ENCODE measurements around the gene NDST1. TPM values are rescaled to one million over a fixed set of nuclear protein-coding genes. Genes with fewer than 3 reads are reported as not detected.

NDST1 gene
- polyA plus RNA-seq, 3 donors, result 51.9 to 65.6 (median 55.3) TPM

GRCh38 chr5:150486402-150487198, 21.3 kb upstream of the NDST1 start:
- DNase-seq (ENCODE audit: extremely low read depth in 1 of 11, low read depth in 9 of 11, low spot score in 4 of 11), result peak in 8 of 11 donors; percentile 68 to 84 (median 74)

GRCh38 chr5:150487199-150488061, 20.5 kb upstream of the NDST1 start:
- no peak for DNase-seq (ENCODE audit: extremely low read depth in 1 of 11, low read depth in 9 of 11, low spot score in 4 of 11)

GRCh38 chr5:150488519-150489359, 19.2 kb upstream of the NDST1 start:
- no peak for DNase-seq (ENCODE audit: extremely low read depth in 1 of 11, low read depth in 9 of 11, low spot score in 4 of 11)

- DNase-seq (ENCODE audit: extremely low read depth in 1 of 11, low read depth in 9 of 11, low spot score in 4 of 11), result no peak
Measured at GRCh38 chr5:150489360-150490295, 18.3 kb upstream of the NDST1 start.

- no peak for DNase-seq (ENCODE audit: extremely low read depth in 1 of 11, low read depth in 9 of 11, low spot score in 4 of 11)
Measured at GRCh38 chr5:150490296-150490669, 17.6 kb upstream of the NDST1 start.

- DNase-seq (ENCODE audit: extremely low read depth in 1 of 11, low read depth in 9 of 11, low spot score in 4 of 11), result no peak
Measured at GRCh38 chr5:150490754-150491153, 17.2 kb upstream of the NDST1 start.

GRCh38 chr5:150491876-150492275, 16.1 kb upstream of the NDST1 start:
- no peak for DNase-seq (ENCODE audit: extremely low read depth in 1 of 11, low read depth in 9 of 11, low spot score in 4 of 11)

GRCh38 chr5:150492621-150493020, 15.3 kb upstream of the NDST1 start:
- no peak for DNase-seq (ENCODE audit: extremely low read depth in 1 of 11, low read depth in 9 of 11, low spot score in 4 of 11)

- no peak for DNase-seq (ENCODE audit: extremely low read depth in 1 of 11, low read depth in 9 of 11, low spot score in 4 of 11)
Measured at GRCh38 chr5:150496098-150496497, 11.8 kb upstream of the NDST1 start.

GRCh38 chr5:150496534-150496933, 11.4 kb upstream of the NDST1 start:
- DNase-seq (ENCODE audit: extremely low read depth in 1 of 11, low read depth in 9 of 11, low spot score in 4 of 11), result no peak

GRCh38 chr5:150497274-150497988, 10.5 kb upstream of the NDST1 start:
- peak in 1 of 11 donors; percentile 38 for DNase-seq (ENCODE audit: extremely low read depth in 1 of 11, low read depth in 9 of 11, low spot score in 4 of 11)

GRCh38 chr5:150497989-150498317, 10.0 kb upstream of the NDST1 start:
- DNase-seq (ENCODE audit: extremely low read depth in 1 of 11, low read depth in 9 of 11, low spot score in 4 of 11), result no peak

- no peak for DNase-seq (ENCODE audit: extremely low read depth in 1 of 11, low read depth in 9 of 11, low spot score in 4 of 11)
Measured at GRCh38 chr5:150498501-150498900, 9.4 kb upstream of the NDST1 start.

- DNase-seq (ENCODE audit: extremely low read depth in 1 of 11, low read depth in 9 of 11, low spot score in 4 of 11), result no peak
Measured at GRCh38 chr5:150498971-150499370, 9.0 kb upstream of the NDST1 start.

GRCh38 chr5:150499437-150499956, 8.4 kb upstream of the NDST1 start:
- no peak for DNase-seq (ENCODE audit: extremely low read depth in 1 of 11, low read depth in 9 of 11, low spot score in 4 of 11)

- DNase-seq (ENCODE audit: extremely low read depth in 1 of 11, low read depth in 9 of 11, low spot score in 4 of 11), result no peak
Measured at GRCh38 chr5:150500328-150500841, 7.5 kb upstream of the NDST1 start.

GRCh38 chr5:150500905-150501304, 7.0 kb upstream of the NDST1 start:
- DNase-seq (ENCODE audit: extremely low read depth in 1 of 11, low read depth in 9 of 11, low spot score in 4 of 11), result no peak
